ENCODE data around the gene URB2. TPM values are rescaled to one million over a fixed set of nuclear protein-coding genes. Genes with fewer than 3 reads are reported as not detected.
"Not testable (repeated sequence)": the region's sequence is repeated elsewhere in the genome, so short reads cannot be mapped to it uniquely, and the experiment has no call there.

The URB2 gene
- total RNA-seq, 2 donors from 2014 or later = 18.6 to 20.3 TPM

DNA sequence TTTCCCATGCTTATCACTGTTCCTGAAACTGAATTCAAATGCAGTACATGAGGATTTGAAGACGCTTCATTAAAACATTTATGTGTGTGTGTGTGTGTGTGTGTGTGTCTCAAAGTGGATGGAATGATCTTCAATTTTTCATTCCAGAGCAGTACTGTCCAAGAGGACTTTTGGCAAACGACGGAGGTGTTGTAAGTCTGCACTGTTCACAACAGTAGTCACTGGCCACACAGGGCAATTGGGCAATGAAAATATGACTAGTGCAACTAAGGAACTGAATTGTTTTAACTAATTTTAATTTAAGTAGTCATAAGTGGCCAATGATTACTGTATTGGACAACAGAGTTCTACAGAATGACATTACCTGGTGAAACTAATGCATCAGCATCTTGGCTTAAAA is 5.2 kb upstream of the URB2 start:
- Mint-ChIP-seq H3K27me3 (ENCODE audit: insufficient read depth) (no peaks in the 10 kb centered on the region), H3K4me3 (no peak overlapping the region), H3K36me3 (ENCODE audit: low read depth) (peaks cover 3% of the 10 kb centered on the region), H3K27ac (no peak overlapping the region), H3K4me1 (peaks cover 20% of the 10 kb centered on the region), H3K9me3 (no peaks in the 10 kb centered on the region)
- H3K9me3 ChIP-seq (ENCODE audit: control insufficient read depth, low read length) = no peaks in the 10 kb centered on the region
- WGBS, 2 experiments (ENCODE audit: insufficient coverage in 1 of 2, insufficient read length in 1 of 2) = 88 to 100% methylated on average over 2 to 3 of the region's 3 CpGs
- no peaks in the 10 kb centered on the region for H3K36me3 ChIP-seq (ENCODE audit: control insufficient read depth, insufficient read depth, low read length)
- DNase-seq = peak; percentile 6
- H3K4me1 ChIP-seq (ENCODE audit: control insufficient read depth, insufficient read depth, low read length) = peaks cover 7% of the 10 kb centered on the region
- TF ChIP-seq, protein P1, sequence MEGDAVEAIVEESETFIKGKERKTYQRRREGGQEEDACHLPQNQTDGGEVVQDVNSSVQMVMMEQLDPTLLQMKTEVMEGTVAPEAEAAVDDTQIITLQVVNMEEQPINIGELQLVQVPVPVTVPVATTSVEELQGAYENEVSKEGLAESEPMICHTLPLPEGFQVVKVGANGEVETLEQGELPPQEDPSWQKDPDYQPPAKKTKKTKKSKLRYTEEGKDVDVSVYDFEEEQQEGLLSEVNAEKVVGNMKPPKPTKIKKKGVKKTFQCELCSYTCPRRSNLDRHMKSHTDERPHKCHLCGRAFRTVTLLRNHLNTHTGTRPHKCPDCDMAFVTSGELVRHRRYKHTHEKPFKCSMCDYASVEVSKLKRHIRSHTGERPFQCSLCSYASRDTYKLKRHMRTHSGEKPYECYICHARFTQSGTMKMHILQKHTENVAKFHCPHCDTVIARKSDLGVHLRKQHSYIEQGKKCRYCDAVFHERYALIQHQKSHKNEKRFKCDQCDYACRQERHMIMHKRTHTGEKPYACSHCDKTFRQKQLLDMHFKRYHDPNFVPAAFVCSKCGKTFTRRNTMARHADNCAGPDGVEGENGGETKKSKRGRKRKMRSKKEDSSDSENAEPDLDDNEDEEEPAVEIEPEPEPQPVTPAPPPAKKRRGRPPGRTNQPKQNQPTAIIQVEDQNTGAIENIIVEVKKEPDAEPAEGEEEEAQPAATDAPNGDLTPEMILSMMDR (conservative IDR thresholded peaks at IDR 0.05) = no peak
- no peak overlapping the region for H3K27ac ChIP-seq (ENCODE audit: low read depth, low read length)
- no peak overlapping the region for H3K4me3 ChIP-seq (ENCODE audit: low read length)
- H3K9ac ChIP-seq (ENCODE audit: extremely low read depth, low read length, poor library complexity, severe bottlenecking) = no peak overlapping the region
- H3K27me3 ChIP-seq (ENCODE audit: control insufficient read depth, insufficient read depth, low read length, poor library complexity, severe bottlenecking) = no peaks in the 10 kb centered on the region

DNA sequence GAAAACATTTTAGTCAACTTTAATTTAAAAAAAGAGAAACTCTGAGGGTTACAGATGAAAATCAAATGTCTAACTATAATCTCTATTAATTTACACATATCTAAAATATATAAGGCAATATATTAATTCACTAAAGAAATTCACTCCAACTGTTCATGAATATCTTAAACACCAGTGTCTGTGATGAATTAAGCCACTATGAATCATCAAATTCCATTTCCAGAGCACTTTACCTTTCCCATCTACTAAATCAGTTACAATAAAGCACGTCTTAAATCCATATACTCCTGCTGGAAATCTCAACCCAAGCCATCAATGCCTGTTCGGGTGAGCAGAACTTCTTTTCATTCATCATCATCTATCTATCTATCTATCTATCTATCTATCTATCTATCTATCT is 4.4 kb upstream of the URB2 start:
- no peak overlapping the region for H3K4me3 Mint-ChIP-seq
- 85 to 86% methylated on average over 2 of the region's 2 CpGs for WGBS, 2 experiments (ENCODE audit: insufficient coverage in 1 of 2, insufficient read length in 1 of 2)
- H3K36me3 Mint-ChIP-seq (ENCODE audit: low read depth) = peaks cover 3% of the 10 kb centered on the region
- Histone ChIP-seq H3K27me3 (ENCODE audit: control insufficient read depth, insufficient read depth, low read length, poor library complexity, severe bottlenecking) (no peaks in the 10 kb centered on the region), H3K9ac (ENCODE audit: extremely low read depth, low read length, poor library complexity, severe bottlenecking) (no peak overlapping the region), H3K27ac (ENCODE audit: low read depth, low read length) (no peak overlapping the region), H3K4me1 (ENCODE audit: control insufficient read depth, insufficient read depth, low read length) (peaks cover 7% of the 10 kb centered on the region), H3K9me3 (ENCODE audit: control insufficient read depth, low read length) (no peaks in the 10 kb centered on the region), H3K4me3 (ENCODE audit: low read length) (no peak overlapping the region), H3K36me3 (ENCODE audit: control insufficient read depth, insufficient read depth, low read length) (no peaks in the 10 kb centered on the region)
- TF ChIP-seq, protein P1 (conservative IDR thresholded peaks at IDR 0.05) = no peak
- no peak for DNase-seq
- no peaks in the 10 kb centered on the region for H3K9me3 Mint-ChIP-seq
- no peaks in the 10 kb centered on the region for H3K27me3 Mint-ChIP-seq (ENCODE audit: insufficient read depth)
- H3K27ac Mint-ChIP-seq = no peak overlapping the region
- peaks cover 21% of the 10 kb centered on the region for H3K4me1 Mint-ChIP-seq

DNA sequence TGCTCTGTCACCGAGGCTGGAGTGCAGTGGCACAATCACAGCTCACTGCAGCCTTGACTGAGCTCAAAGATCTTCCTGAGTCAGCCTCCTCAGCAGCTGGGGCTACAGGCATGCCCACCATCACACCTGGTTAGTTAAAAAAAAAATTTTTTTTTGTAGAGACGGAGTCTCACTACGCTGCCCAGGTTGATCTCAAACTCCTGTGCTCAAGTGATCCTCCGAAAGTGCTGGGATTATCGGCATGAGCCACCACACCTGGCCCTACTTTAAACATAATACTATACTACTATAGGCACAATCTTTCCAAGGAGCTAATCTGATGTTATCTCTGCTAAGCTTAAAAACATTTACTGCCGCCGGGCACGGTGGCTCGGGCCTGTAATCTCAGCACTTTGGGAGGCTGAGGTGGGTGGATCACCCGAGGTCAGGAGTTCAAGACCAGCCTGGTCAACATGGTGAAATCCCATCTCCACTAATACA is 3.4 kb upstream of the URB2 start:
- 87 to 95% methylated on average over 10 of the region's 10 CpGs for WGBS, 2 experiments (ENCODE audit: insufficient coverage in 1 of 2, insufficient read length in 1 of 2)
- not testable (repeated sequence) for H3K27me3 ChIP-seq (ENCODE audit: control insufficient read depth, insufficient read depth, low read length, poor library complexity, severe bottlenecking); H3K27ac Mint-ChIP-seq; H3K9me3 Mint-ChIP-seq; H3K27me3 Mint-ChIP-seq (ENCODE audit: insufficient read depth); H3K27ac ChIP-seq (ENCODE audit: low read depth, low read length); H3K9me3 ChIP-seq (ENCODE audit: control insufficient read depth, low read length); H3K4me1 ChIP-seq (ENCODE audit: control insufficient read depth, insufficient read depth, low read length); H3K4me3 ChIP-seq (ENCODE audit: low read length); H3K9ac ChIP-seq (ENCODE audit: extremely low read depth, low read length, poor library complexity, severe bottlenecking); H3K36me3 ChIP-seq (ENCODE audit: control insufficient read depth, insufficient read depth, low read length); H3K36me3 Mint-ChIP-seq (ENCODE audit: low read depth); H3K4me3 Mint-ChIP-seq
- peak; percentile 24 for DNase-seq
- peaks cover 28% of the 10 kb centered on the region for H3K4me1 Mint-ChIP-seq

- TF ChIP-seq, protein P1 (conservative IDR thresholded peaks at IDR 0.05) = no peak
- no peak overlapping the region for H3K4me3 ChIP-seq (ENCODE audit: low read length)
- peak; percentile 19 for DNase-seq
- H3K36me3 ChIP-seq (ENCODE audit: control insufficient read depth, insufficient read depth, low read length) = no peaks in the 10 kb centered on the region
- no peak overlapping the region for H3K9ac ChIP-seq (ENCODE audit: extremely low read depth, low read length, poor library complexity, severe bottlenecking)
- peaks cover 7% of the 10 kb centered on the region for H3K4me1 ChIP-seq (ENCODE audit: control insufficient read depth, insufficient read depth, low read length)
- Mint-ChIP-seq H3K4me3 (no peak overlapping the region), H3K36me3 (ENCODE audit: low read depth) (peaks cover 3% of the 10 kb centered on the region), H3K27ac (peak overlapping the region; percentile 5), H3K27me3 (ENCODE audit: insufficient read depth) (no peaks in the 10 kb centered on the region), H3K4me1 (peaks cover 29% of the 10 kb centered on the region), H3K9me3 (no peaks in the 10 kb centered on the region)
- no peaks in the 10 kb centered on the region for H3K27me3 ChIP-seq (ENCODE audit: control insufficient read depth, insufficient read depth, low read length, poor library complexity, severe bottlenecking)
- H3K27ac ChIP-seq (ENCODE audit: low read depth, low read length) = no peak overlapping the region
- WGBS, 2 experiments (ENCODE audit: insufficient coverage in 1 of 2, insufficient read length in 1 of 2) = 90 to 94% methylated on average over 3 to 4 of the region's 5 CpGs
- H3K9me3 ChIP-seq (ENCODE audit: control insufficient read depth, low read length) = no peaks in the 10 kb centered on the region
Observed at GRCh38 chr1:229623225-229623624, 2.8 kb upstream of the URB2 start.

Measured in endodermal cell (in vitro differentiated cells).